AG09309 (cell line): Measurements from ENCODE around the gene PLCB4.

ENCODE experiments used
- DNase-seq: peaks from one replicate; pipeline ENCODE4 v3.0.0-alpha.2; 2010; ENCODE audit warnings: low read depth
- H3K4me3 ChIP-seq: 2 replicates; pipeline ENCODE4 v1.5.1; 2011; ENCODE audit warnings: mild to moderate bottlenecking, low read depth, low read length, moderate library complexity; ENCODE audit not compliant: control insufficient read depth
- CTCF ChIP-seq: IDR thresholded peaks from 2 replicates; pipeline ENCODE4 v1.5.1; 2011; ENCODE audit warnings: mild to moderate bottlenecking, low read depth, low read length, inconsistent platforms; ENCODE audit not compliant: insufficient read depth, control insufficient read depth; ENCODE audit errors: missing control alignments

Gene PLCB4

GRCh38 chr20:9301129-9302090 is 232.5 kb downstream of the PLCB4 start:
- H3K4me3 ChIP-seq = no peak overlapping the region
- no peak for TF ChIP-seq CTCF
- DNase-seq = no peak

- no peak overlapping the region for H3K4me3 ChIP-seq
- no peak for TF ChIP-seq CTCF
- no peak for DNase-seq
These were observed 233.2 kb downstream of the PLCB4 start for GRCh38 chr20:9302091-9302462.

GRCh38 chr20:9306521-9306920 is 237.6 kb downstream of the PLCB4 start:
- DNase-seq = peak; percentile 40
- TF ChIP-seq CTCF = no peak
- no peak overlapping the region for H3K4me3 ChIP-seq

GRCh38 chr20:9308056-9308455 is 239.2 kb downstream of the PLCB4 start:
- TF ChIP-seq CTCF = no peak
- DNase-seq = no peak
- H3K4me3 ChIP-seq = no peak overlapping the region

- TF ChIP-seq CTCF = no peak
- no peak overlapping the region for H3K4me3 ChIP-seq
- DNase-seq = no peak
These were observed 242.2 kb downstream of the PLCB4 start for GRCh38 chr20:9311132-9311531.

- no peak for DNase-seq
- H3K4me3 ChIP-seq = no peak overlapping the region
- TF ChIP-seq CTCF = no peak
These were observed 250.9 kb downstream of the PLCB4 start for GRCh38 chr20:9319687-9320384.
